Endodermal cell (in vitro differentiated cells): Measurements from ENCODE around the gene CCDC106. TPM values are rescaled to one million over a fixed set of nuclear protein-coding genes. Genes with fewer than 3 reads are reported as not detected.

Experiments used
- DNase-seq: peaks from one replicate; pipeline ENCODE4 v3.0.0-alpha.2; 2017
- H3K27ac ChIP-seq: 2 replicates; pipeline ENCODE4 v1.5.1; 2013; ENCODE audit warnings: mild to moderate bottlenecking, low read depth, low read length, moderate library complexity
- H3K27me3 ChIP-seq: 2 replicates; pipeline ENCODE4 v1.6.1; 2013; ENCODE audit warnings: mild to moderate bottlenecking, low read length, moderate library complexity; ENCODE audit not compliant: insufficient read depth, control insufficient read depth, poor library complexity, severe bottlenecking
- H3K36me3 ChIP-seq: 2 replicates; pipeline ENCODE4 v1.7.0; 2013; ENCODE audit warnings: mild to moderate bottlenecking, low read length, moderate library complexity; ENCODE audit not compliant: control insufficient read depth, insufficient read depth
- H3K4me1 ChIP-seq: one replicate; pipeline ENCODE4 v1.7.0; 2013; ENCODE audit warnings: low read length; ENCODE audit not compliant: control insufficient read depth, insufficient read depth
- H3K4me3 ChIP-seq: 2 replicates; pipeline ENCODE4 v1.5.1; 2013; ENCODE audit warnings: mild to moderate bottlenecking, low read length, moderate library complexity
- H3K9ac ChIP-seq: 2 replicates; pipeline ENCODE4 v1.6.1; 2013; ENCODE audit warnings: mild to moderate bottlenecking, low read length, moderate library complexity; ENCODE audit not compliant: poor library complexity, severe bottlenecking; ENCODE audit errors: extremely low read depth
- H3K9me3 ChIP-seq: 2 replicates; pipeline ENCODE4 v1.6.1; 2013; ENCODE audit warnings: mild to moderate bottlenecking, low read length, moderate library complexity; ENCODE audit not compliant: control insufficient read depth
- H3K27ac Mint-ChIP-seq: 2 replicates; pipeline ENCODE4 v1.8.0; 2020; ENCODE audit warnings: mixed read lengths
- H3K27me3 Mint-ChIP-seq: 2 replicates; pipeline ENCODE4 v1.8.0; 2021; ENCODE audit warnings: mild to moderate bottlenecking, mixed read lengths; ENCODE audit not compliant: insufficient read depth
- H3K36me3 Mint-ChIP-seq: 2 replicates; pipeline ENCODE4 v1.8.0; 2020; ENCODE audit warnings: low read depth, mixed read lengths
- H3K4me1 Mint-ChIP-seq: 2 replicates; pipeline ENCODE4 v1.8.0; 2020; ENCODE audit warnings: mixed read lengths
- H3K4me3 Mint-ChIP-seq: 2 replicates; pipeline ENCODE4 v1.8.0; 2020; ENCODE audit warnings: mild to moderate bottlenecking, moderate library complexity, mixed read lengths
- H3K9me3 Mint-ChIP-seq: 2 replicates; pipeline ENCODE4 v1.8.0; 2020; ENCODE audit warnings: mild to moderate bottlenecking, mixed read lengths
- WGBS, 2 experiments: methylation state at CpG; one replicate each; pipeline versions ENCODE4 v1.1.5 to v1.1.7; 2013; ENCODE audit warnings: missing lambda C conversion rate in 2 of 2, mixed read lengths in 1 of 2; ENCODE audit not compliant: insufficient coverage in 1 of 2, insufficient read length in 1 of 2; 5-methylcytosine and 5-hydroxymethylcytosine counted together
- long read RNA-seq, 4 experiments: library from polyadenylated mRNA in 2 of 4; library from RNA in 1 of 4; library from capped mRNA in 1 of 4; stranded (forward) in 3 of 4; unstranded in 1 of 4; transcript quantifications; one replicate each; pipeline ENCODE4 v2.0.0, GENCODE V29; 2020 to 2021; ENCODE audit warnings: inconsistent platforms in 1 of 4
- polyA plus RNA-seq, 2 experiments: library from polyadenylated mRNA; stranded (reverse); fragments of 50-300 nt; gene quantifications; one replicate each; pipeline ENCODE4 v1.2.3, GENCODE V29; 2013
- total RNA-seq, 2 donors: library from RNA; stranded (reverse); fragmentation: NEBNext Ultra II Directional in 1 of 2; extraction: Animal tissue kit (Norgen Biotek cat#: 25700) in 1 of 2; gene quantifications; 2 replicates in 1 of 2; 3 replicates in 1 of 2; pipeline ENCODE4 v1.2.1, GENCODE V29; 2021
- TF ChIP-seq, protein P1 (sequence below): fragments of 200-600 bp; sonication (generic); conservative IDR thresholded peaks from 2 replicates; pipeline ENCODE4 v1.5.0; 2021; ENCODE audit warnings: antibody characterized with exemption, mild to moderate bottlenecking

CCDC106 gene
- total RNA-seq = 10 to 100 TPM; 18.0 to 24.9 TPM
- 16.2 TPM for polyA plus RNA-seq (2013, experiment 1 of 2)
- polyA plus RNA-seq (2013, experiment 2 of 2) = 14.6 TPM
- long read RNA-seq, experiment 1, partial matches to known transcripts = 16 of 26 reads
- long read RNA-seq, experiment 1, other reads (novel, unspliced or antisense) = 6 of 26 reads
- long read RNA-seq, experiment 2, transcript CCDC106-201 (6 exons, 1,546 nt) = minor isoform, 12 of 35 reads
- long read RNA-seq, experiment 2, transcript CCDC106-202 (5 exons, 2,162 nt) = major isoform, 15 of 35 reads
- long read RNA-seq, experiment 2, partial matches to known transcripts = 0 of 35 reads
- long read RNA-seq, experiment 2, other reads (novel, unspliced or antisense) = 4 of 35 reads
- long read RNA-seq, experiment 3, transcript CCDC106-202 (5 exons, 2,162 nt) = minor isoform, 6 of 31 reads
- long read RNA-seq, experiment 3, transcript CCDC106-201 (6 exons, 1,546 nt) = major isoform, 18 of 31 reads
- long read RNA-seq, experiment 3, partial matches to known transcripts = 2 of 31 reads
- long read RNA-seq, experiment 3, other reads (novel, unspliced or antisense) = 1 of 31 reads
- long read RNA-seq, experiment 4, partial matches to known transcripts = 0 of 2 reads
- long read RNA-seq, experiment 4, other reads (novel, unspliced or antisense) = 2 of 2 reads

DNA sequence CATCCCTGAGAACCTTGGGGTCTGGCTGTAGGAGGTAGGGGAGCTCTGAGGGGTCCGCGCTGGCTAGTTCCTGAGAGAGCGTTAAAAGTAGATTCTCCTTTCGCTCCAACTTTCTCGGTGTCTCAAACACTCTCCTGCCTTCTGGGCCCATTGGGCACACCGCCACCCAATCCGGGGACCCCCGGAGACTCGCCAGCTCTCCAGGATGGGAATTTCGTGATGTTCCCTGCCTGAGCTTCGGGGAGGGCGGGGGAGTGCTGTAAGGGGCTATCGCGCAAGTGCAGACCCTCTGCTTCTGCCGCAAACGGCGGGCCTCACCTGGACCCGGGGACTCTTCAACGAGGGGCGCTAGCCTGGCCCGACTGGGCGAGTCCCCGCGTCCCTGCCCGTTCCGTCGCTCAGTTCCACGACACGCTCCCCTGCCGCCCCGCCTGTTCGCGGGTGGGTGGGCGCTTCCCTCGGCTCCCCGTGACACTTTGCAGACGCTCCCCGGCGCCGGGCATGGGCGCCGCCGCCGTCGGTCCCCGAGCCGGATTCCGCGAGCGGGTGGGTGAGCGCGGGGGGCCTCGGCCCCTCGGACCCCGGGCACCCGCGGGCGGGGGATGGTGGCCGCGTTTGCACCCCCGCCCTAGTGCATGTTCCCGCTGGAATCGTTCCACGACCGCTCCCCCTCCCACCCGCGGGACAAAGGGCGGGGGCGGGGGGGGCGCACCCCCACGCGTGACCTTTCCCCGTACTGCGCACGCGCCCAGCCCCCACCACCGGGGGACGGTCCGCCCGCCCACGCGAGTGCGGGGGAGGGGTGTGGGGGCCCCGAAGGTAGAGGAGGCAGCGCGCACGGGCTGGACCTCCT is at the start of gene CCDC106:
Gene CCDC106 (plus strand): TSS at position 481 of the 853 bp plus-strand sequence. CDS start 835 bp downstream, outside the sequence.
- Histone ChIP-seq H3K4me1 (peaks cover 13% of the 10 kb centered on the region), H3K36me3 (peaks cover 22% of the 10 kb centered on the region), H3K27me3 (no peaks in the 10 kb centered on the region), H3K27ac (no peak within 1 kb of the TSS), H3K9me3 (no peaks in the 10 kb centered on the region), H3K4me3 (peak within 1 kb of the TSS; percentile 85), H3K9ac (peak within 1 kb of the TSS; percentile 68)
- WGBS, 2 experiments = 1% methylated on average over 38 to 79 of the region's 87 CpGs
- peak within 1 kb of the TSS; percentile 72 for H3K4me3 Mint-ChIP-seq
- DNase-seq = peak; percentile 91
- peak within 1 kb of the TSS; percentile 91 for H3K27ac Mint-ChIP-seq
- H3K4me1 Mint-ChIP-seq = peaks cover 14% of the 10 kb centered on the region
- no peaks in the 10 kb centered on the region for H3K9me3 Mint-ChIP-seq
- peaks cover 25% of the 10 kb centered on the region for H3K36me3 Mint-ChIP-seq
- TF ChIP-seq, protein P1, sequence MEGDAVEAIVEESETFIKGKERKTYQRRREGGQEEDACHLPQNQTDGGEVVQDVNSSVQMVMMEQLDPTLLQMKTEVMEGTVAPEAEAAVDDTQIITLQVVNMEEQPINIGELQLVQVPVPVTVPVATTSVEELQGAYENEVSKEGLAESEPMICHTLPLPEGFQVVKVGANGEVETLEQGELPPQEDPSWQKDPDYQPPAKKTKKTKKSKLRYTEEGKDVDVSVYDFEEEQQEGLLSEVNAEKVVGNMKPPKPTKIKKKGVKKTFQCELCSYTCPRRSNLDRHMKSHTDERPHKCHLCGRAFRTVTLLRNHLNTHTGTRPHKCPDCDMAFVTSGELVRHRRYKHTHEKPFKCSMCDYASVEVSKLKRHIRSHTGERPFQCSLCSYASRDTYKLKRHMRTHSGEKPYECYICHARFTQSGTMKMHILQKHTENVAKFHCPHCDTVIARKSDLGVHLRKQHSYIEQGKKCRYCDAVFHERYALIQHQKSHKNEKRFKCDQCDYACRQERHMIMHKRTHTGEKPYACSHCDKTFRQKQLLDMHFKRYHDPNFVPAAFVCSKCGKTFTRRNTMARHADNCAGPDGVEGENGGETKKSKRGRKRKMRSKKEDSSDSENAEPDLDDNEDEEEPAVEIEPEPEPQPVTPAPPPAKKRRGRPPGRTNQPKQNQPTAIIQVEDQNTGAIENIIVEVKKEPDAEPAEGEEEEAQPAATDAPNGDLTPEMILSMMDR = no peak
- H3K27me3 Mint-ChIP-seq = peaks cover 2% of the 10 kb centered on the region

GRCh38 chr19:55598719-55599467 is 49.1 kb upstream of the CCDC106 start:
- 7 to 19% methylated on average over 9 to 26 of the region's 26 CpGs for WGBS, 2 experiments
- H3K27ac Mint-ChIP-seq = peak overlapping the region; percentile 99
- Histone ChIP-seq H3K4me3 (peak overlapping the region; percentile 99), H3K27ac (peak overlapping the region; percentile 99), H3K36me3 (peaks cover 25% of the 10 kb centered on the region), H3K9me3 (no peaks in the 10 kb centered on the region), H3K4me1 (no peaks in the 10 kb centered on the region), H3K9ac (peak overlapping the region; percentile 98), H3K27me3 (no peaks in the 10 kb centered on the region)
- peaks cover 6% of the 10 kb centered on the region for H3K4me1 Mint-ChIP-seq
- peak; percentile 99 for DNase-seq
- peaks cover 4% of the 10 kb centered on the region for H3K9me3 Mint-ChIP-seq
- peak overlapping the region; percentile 86 for H3K4me3 Mint-ChIP-seq
- H3K27me3 Mint-ChIP-seq = no peaks in the 10 kb centered on the region
- peaks cover 37% of the 10 kb centered on the region for H3K36me3 Mint-ChIP-seq
- TF ChIP-seq, protein P1 = no peak

- peaks cover 4% of the 10 kb centered on the region for H3K9me3 Mint-ChIP-seq
- Histone ChIP-seq H3K4me3 (peak within 1 kb of the TSS; percentile 99), H3K9me3 (no peaks in the 10 kb centered on the region), H3K27ac (peak within 1 kb of the TSS; percentile 99), H3K4me1 (no peaks in the 10 kb centered on the region), H3K27me3 (no peaks in the 10 kb centered on the region), H3K9ac (peak within 1 kb of the TSS; percentile 98), H3K36me3 (peaks cover 25% of the 10 kb centered on the region)
- peaks cover 34% of the 10 kb centered on the region for H3K36me3 Mint-ChIP-seq
- TF ChIP-seq, protein P1 = no peak
- peak within 1 kb of the TSS; percentile 99 for H3K27ac Mint-ChIP-seq
- DNase-seq = peak; percentile 99
- no peaks in the 10 kb centered on the region for H3K27me3 Mint-ChIP-seq
- WGBS, 2 experiments = 0 to 1% methylated on average over 16 to 23 of the region's 23 CpGs
- H3K4me3 Mint-ChIP-seq = peak within 1 kb of the TSS; percentile 86
- peaks cover 6% of the 10 kb centered on the region for H3K4me1 Mint-ChIP-seq
Measured at GRCh38 chr19:55599468-55599841, 48.6 kb upstream of the CCDC106 start, which contains the start of gene FIZ1. Gene FIZ1, minus strand, starts transcription at chr19:55599517. Its CDS starts 1,652 bp downstream, at chr19:55597865.
